Measurements from ENCODE around the gene SLC24A3.

Gene SLC24A3

DNA sequence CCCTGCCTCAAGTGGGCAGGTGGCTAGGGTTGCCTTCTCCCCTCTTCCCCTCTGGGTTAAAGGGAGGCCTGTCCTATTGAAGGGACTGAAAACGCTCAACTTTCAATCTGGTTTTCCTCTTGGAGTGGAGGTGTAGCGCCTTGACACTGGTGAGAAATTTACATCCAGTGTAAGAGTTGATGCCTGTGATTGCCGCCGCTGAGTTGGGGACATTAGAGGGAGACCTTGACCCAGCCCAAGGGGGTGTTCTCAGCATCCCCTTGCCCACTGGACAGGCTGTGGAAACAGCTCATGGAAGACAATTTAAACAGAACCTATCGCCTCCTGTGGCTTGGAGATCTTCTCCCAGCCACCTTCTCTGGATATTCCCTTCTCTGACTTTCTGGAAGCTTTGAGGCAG, 61.6 kb downstream of the SLC24A3 start:
- no peak for DNase-seq

DNA sequence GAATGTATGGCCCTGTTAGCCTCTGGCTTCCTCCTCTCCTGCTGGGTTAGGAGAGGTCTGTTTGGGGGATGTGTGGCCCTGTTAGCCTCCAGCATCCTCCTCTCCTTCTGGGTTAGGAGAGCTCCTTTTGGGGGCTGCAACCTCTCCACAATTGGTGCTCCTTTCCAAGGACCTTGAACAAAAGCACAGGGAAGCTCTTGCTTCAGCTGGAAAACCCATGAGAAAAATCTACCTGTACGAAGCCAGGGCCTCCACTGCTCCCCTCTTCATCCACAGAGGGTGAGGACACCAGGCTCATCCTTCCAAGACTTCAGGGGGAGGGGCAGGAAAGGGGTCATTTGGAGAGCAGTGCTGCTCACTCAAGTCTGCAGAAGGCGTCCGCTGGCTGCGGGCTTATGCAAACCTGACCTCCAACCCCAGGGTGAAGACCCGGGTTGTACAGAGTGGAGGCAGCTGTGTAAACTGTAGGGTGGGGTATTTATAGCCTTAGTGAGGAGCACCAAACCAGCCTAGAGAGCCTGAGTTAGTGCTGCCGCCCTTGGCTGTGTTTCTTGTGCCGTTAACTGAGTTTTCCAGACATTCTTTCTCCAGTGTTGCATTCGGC, 62.1 kb downstream of the SLC24A3 start:
- no peak for DNase-seq

DNA sequence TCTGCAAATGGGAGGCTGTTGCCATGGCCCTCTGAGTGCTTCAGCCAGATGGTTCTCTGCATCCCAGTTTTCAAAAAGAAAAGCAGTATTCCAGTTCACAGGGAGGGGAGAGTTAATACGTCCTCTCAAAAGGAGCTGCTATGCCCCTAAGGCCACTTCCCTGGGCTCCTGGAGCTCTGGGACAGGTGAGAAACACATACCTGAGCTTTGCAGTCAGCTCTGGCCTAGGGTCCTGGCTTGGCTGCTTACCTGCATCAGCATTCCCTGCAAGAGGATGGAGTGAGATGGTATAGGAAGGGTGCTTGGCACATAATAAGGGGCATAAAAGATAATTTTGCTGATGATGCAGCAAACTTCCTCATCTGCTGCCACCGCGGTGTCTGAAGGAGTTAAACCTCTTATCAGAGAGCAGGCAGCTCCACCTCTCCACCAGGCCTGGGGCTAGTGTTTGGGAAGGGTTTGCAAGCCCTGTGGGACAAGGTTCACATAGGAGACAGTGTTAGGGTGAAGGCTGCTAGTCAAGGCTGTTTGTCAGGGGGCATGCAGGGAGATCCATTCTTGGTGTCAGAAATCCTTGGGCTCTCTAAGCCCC, 62.7 kb downstream of the SLC24A3 start:
- DNase-seq, result no peak

DNA sequence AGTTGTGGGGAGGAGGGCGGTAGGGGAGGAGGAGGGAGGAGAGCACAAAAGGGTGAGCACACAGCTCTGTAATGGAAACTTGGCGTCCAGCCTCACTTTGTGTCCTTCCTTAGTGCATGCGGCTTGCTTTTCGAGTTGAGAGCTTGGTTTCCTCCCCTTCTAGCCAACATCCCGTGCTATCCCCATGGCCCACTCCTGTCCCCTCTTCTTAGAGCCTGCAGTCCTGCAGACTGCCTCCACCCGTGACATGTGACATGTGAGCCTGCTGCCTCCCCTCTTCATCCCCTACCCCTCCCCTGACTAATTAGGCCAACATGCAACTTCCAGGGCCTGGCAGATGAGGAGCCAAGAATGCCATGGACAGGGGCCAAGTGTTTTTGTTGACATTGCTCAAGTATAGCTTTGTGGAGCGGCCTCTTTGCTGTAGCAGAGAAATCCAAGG, 63.2 kb downstream of the SLC24A3 start:
- no peak for DNase-seq

DNA sequence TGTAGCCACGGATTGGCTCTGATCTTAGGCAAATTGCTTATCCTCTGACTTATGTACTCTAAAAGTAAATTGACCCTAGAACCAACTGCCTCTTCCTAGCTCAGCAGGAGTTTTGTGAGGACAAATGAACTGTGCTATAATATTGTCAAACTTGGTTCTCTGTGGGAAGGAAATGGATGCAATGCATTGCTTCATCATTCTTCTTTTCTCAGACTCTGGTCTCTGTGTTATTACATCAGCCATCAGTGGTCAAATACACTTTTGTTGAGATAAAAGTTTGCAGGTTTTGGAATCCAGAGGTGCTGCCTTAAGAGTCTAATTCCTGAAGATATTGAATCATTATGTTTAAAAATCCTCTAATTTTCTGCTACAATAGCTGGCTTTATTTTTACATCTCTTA, 64.9 kb downstream of the SLC24A3 start:
- no peak for DNase-seq

DNA sequence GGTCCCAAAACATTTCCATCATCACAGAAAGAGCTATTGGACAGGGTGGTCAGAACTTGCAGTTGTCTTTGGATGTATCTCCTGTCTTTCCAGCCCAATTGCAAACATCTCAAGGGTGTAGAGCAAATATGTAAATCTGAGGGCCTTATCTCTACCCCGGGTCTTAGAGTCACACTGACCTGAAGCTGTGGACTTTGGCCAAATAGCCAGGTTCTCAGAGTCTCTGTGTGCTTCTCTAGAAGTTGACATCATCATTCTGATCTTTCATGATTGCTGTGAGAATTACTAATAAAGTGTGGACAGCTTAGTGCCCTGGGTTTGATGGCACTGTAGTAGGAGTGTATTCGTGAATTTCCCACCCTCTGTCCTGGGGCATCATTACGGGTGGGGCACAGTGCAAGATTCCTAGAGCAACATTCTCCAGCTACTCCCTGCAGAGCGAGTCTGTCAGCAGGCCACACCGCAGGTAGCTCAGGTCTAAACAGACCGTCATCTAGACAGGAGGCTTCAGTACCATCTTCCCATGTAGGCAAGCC, 71.1 kb downstream of the SLC24A3 start:
- no peak for DNase-seq

DNA sequence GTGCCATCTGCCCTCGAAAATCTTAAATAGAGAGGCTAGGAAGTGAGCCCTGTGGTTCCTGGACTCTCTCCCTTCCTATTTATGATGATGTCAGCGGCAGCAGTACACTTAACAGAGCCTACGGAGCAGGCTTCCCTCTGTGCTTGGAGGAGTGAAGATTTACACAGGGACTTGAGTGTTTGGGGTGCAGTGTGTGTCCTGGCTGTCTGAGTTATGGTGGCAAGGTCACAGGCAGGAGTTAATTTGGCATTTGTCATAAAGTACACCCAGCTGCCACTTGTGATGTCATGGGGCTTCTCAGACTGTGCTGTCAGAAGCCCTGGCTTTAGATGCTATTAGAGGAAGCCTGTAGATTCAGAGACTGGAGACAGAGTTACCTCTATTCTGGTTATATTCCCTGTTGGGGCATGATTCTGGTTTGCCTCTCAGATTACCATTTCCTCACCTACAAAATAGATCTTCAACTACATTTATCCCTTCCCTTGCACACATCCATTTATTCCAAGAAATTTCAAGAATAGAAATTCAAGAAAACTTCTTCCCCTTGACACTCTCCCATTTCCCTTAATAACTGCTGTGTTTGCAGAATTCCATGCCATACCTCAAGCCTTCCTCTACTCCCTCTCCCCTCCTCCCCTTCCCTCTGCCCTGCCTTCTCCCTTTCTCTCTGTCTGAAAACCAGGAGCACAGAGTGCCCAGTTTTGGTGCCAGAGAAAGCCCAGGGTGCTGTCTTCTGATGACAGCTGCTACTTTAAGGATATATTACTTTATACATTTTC, 72.1 kb downstream of the SLC24A3 start:
- no peak for DNase-seq

DNA sequence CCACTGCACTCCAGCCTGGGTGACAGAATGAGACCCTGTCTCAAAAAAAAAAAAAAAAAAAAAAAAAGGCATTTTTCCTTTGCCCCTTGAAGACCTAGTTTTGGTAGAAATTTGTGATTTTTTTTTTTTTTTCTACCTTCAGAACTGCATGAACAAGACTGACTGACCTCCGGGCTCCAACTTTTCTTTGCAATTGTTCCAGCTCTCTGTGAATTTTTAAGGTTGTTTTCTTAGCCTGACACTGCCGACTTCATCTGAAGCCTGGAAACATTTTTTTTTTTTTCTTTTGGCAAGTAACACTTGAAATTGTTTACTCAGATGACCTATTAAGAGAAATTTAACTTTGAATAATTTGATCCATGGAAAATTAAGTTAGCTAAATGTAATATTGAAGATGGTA, 73.0 kb downstream of the SLC24A3 start:
- DNase-seq, result no peak

DNA sequence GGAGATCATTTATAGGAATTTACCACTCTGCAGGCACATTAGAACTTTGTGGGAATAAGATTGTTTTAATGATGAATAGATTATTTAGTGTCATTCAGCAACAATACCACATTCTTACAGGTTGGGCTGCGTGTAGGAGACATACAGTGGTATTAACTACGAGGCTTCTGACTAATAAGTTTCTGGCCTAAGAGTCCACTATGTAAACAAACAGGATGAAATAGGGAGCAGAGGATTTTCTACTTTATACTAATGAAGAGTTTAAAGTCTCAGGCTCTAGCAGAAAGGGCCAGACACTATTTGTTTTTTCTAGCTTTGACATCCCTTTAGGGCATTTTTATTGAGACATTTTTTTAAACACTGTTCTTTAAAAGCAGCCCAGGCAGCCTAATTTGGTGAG, 75.6 kb downstream of the SLC24A3 start:
- no peak for DNase-seq

DNA sequence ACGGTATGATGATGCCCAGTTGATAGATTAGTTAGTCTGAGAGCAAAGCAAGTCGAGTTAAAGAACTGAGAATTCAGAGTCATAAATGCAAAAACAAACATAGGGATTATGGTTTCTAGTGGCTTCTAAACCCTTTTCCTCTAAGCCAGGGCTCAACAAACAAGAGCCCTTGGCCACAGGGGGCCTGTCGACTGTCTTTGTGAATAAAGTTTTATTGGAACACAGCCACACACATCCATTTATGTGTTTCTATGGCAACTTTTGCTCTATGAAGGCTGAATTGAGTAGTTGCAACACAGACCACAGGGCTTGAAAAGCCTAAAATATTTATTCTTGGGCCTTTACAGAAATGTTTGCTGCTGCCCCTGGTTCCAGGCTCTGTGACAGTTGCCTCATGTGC, 76.2 kb downstream of the SLC24A3 start:
- no peak for DNase-seq

DNA sequence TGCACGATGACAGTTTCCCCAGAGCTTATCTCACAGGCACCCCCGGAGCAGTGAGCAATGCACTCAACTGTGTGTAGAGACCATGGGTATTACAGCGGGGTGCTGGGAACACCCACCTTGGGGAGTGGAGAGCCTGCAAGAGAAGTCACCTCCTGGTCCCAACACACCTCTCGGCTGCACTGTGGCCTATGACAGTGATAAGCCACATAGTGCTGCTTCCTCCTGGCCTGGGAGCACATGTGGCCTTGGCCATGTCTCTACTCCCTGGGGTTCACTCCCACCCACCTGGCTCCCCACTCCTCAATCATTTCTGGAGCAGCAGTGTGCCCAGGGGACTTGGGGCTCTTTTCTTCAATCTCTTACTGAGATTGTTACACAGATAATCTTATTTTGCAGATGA, 77.0 kb downstream of the SLC24A3 start:
- DNase-seq, result no peak

DNA sequence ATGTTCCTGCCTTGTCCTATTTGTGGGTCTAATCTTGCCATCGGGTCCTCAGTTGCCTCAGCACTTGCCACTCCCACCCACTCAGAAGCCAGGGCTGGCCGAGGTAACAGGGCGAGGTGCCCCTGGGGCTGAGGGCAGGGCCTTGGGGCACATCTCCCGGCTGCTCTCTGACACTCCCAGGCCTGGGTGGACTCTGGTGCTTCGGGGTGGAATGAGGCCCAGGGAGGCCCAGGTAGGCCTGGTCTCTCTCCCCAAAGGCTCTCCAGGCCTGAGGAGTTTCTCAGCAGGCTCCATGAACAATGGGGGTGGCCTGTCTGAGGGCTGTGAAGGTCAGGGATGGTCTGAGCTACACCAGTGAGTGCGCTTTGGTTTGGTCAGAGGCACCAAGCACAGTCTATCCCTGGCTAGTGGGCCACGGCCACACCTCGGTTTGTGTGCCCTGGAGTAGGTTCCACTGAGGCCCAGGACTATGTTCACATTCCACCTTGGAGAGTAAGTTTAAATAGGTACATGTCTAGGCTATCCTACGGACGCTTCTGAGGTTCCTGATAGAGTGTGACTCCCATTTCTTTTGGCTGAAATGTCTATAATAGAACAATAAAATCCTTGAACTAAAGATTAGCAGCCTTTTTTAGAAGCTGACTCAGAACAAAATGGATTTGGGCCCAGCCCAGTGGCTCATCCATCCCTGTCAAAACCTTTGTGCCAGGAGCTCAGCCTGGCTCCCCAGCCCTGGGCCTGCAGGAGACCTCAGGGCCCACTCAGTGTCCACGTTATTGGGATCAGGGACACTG, 78.8 kb downstream of the SLC24A3 start:
- no peak for DNase-seq

DNA sequence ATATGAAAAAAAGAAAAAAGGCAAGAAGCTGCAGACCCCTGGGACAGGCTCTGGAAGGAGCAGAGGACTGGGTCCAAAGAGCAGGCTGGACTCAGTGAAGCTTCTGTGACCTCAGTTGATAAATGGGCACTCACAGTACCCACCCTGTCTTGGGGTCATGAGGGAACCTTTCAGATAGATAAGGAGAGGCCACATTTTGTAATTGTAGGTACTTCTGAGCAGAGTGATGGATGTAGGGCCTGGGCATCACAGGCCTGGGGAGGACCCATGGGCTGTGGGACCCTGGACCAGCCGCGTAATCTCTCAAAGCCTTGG, 79.3 kb downstream of the SLC24A3 start:
- no peak for DNase-seq

DNA sequence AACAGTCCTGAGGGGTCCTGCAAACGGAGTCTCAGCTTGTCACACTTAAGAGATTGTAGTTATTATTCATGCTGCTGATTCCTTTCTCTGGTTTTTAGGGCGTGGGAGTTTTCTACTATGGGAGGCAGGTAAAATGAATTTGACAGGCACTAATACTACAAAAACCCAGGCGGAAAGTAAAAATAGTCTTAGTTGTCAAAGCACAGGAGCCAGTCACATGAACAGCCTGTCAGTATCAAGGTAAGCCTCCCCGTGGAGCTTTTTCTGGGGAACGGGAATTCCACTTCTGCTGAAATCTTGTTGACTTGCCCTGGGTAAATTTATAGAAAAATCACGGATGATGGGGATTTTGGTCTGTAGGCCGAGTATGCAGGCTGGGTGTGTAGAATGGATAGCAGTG, 79.8 kb downstream of the SLC24A3 start:
- no peak for DNase-seq

DNA sequence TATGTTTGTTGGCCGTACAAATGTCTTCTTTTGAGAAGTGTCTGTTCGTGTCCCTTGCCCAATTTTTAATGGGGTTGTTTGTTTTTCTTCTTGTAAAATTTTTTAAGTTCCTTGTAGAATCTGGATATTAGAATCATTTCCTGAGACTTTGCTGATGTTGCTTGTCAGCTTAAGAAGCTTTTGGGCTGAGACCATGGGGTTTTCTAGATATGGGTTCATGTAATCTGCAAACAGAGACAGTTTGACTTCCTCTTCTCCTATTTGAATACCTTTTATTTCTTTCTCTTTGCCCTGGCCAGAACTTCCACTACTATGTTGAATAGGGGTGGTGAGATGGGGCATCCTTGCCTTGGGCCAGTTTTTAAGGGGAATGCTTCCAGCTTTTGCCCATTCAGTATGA, 82.6 kb downstream of the SLC24A3 start:
- DNase-seq, result no peak

DNA sequence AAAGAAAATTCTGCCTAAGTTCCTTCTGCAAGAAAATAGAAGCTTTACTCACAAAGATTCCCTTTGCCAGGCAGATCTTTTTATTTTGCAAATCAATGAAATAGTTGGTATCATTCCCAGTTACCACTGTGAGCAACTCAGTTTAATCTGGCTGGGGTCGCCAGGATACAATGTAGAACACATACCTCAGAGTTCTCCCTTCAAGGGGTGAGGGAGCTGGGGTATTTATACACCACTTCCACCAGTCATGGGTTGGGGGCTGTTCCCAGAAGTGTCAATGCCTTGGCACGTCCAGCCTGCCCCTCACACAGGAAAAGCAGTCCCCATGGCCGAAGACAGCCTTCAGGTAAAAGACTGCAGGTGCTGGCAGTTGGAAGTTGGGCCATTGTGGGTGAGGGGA, 86.2 kb downstream of the SLC24A3 start:
- DNase-seq, result no peak

DNA sequence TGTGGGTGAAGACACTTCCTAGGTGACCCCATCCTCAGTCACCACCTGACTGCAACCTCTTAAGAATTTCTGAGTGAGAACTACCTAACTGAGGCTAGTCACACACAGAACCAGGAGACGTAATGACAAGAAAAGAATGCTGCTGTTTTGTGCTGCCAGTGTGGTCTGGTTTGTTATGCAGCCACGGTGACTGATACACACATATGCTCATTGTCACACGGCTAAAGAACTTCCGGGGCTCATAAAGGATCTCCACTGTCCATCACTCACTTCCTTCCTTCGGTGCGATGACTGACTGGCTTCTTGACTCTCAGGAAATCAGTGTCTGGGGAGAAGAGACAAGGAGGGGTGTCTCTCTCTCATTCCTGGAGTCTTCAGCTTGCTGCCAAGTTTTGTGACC, 88.0 kb downstream of the SLC24A3 start:
- no peak for DNase-seq

DNA sequence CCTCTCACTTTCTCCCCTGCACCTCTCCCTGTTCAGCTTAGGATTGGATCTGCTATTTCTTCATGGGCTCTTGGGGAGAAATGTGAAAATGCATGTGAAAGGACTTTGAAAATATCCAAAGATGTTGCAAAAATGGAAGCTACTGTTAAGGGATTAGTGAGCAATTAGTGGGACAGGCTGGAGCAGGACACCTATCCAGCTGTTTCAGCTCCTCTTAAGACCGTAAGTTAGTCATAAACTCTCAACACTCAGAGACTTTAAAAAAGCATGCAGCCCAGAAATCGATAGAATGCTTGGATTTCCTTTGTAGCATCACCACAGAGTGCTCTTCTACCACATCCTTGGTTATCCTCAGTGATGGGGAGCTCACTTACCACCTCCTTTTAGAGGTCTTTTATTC, 88.7 kb downstream of the SLC24A3 start:
- DNase-seq, result no peak

DNA sequence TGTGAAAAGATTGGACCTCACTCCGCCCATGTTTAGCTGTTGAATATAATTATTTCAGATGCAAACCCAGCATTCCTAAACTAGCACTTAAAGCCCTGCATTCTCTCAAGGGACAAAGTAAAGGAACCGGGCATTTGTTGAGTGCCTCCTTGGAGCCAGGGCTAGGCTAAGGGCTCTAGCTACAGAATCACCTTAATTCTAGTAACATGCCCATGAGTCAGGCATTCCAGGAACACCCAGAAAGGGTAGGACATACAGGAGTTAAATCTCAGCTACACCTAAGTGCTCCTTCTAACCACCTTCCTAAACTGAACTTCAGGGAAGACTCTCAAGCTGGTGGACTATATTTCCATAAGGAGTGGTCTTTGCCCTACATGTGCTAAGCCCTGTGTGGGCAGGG, 89.4 kb downstream of the SLC24A3 start:
- DNase-seq, result no peak

DNA sequence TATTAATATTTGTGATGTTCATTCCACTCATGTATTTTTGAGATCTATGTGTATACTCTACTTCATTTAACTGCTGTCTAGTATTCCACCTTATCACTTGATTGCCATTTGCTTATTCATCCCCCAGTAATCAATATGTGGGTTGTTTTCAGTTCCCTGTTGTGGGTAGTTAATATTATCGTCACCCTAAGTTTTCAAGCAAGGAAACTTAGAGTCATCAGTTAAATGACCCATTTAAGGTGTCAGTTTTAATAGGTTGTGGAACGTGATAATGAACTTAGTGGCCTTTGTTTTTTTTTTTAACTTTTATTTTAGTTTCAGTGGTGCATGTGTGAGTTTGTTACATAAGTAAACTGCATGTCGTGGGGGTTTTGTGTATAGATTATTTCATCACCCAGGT, 90.3 kb downstream of the SLC24A3 start:
- no peak for DNase-seq

DNA sequence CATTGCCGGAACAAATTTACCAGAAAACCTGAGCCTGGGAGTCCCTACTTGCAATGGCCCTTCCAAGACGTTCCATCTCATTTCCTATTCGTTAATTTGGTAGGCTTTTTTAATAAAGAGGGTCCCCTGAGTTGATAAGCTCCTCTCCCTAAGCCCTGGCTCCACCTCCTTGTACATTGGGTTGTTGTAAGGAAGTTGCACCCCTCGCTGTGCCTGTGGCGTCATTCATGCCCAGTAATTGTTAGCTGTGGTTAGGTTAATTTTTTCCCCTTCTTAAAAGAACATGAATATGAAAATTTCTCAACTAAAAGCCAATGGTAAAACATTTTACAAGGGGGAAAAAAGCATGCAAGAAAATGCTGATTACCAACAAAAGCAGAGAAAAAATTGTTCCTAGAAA, 91.9 kb downstream of the SLC24A3 start:
- no peak for DNase-seq

DNA sequence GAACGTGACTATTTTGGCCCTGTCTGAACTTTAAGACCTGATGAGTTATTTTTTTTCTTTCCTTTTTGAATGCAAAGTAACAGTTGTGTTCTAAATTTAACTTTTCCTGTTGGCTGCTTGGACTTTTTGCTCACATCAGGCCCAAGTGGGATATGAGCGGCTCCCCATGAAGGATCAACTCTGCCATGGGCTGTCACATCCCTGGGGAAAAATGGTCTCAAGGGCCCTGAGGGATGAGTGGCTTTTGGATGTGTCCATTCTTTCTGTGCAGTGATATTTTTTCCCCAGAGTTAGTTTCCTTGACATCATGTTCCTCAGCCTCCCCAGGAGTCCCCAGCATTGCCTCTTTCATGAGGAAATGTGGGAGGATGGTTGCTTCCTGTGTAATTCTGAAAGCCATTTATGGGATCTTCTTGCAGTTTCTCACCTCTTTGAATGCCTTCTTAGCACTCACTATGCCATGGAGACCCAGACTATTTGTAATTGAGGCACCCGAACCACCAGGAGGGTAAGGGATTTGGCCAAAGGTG, 92.5 kb downstream of the SLC24A3 start:
- no peak for DNase-seq

DNA sequence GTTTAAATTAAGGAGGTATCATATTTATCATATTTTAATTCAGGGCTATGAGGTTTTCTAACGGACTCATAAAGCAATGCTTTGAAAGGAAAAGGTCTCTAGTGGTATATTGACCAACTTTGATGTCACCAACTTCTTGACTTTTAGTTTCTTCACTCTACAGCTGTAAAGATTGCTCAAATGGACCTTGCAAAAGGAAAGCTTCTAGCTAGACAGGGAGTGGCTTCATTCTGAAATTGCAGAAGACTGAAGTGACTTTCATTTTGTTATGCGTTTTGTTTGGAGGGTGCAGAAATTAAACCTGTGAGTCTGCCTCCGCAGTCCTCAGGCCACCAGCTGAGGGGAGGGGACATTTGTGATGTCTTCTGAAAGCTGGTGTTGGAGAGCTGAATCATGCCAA, 95.7 kb downstream of the SLC24A3 start:
- DNase-seq, result no peak
